Measurements from ENCODE around the gene POGK.
"Not testable (repeated sequence)": the region's sequence is repeated elsewhere in the genome, so short reads cannot be mapped to it uniquely, and the experiment has no call there.

POGK gene, protein sequence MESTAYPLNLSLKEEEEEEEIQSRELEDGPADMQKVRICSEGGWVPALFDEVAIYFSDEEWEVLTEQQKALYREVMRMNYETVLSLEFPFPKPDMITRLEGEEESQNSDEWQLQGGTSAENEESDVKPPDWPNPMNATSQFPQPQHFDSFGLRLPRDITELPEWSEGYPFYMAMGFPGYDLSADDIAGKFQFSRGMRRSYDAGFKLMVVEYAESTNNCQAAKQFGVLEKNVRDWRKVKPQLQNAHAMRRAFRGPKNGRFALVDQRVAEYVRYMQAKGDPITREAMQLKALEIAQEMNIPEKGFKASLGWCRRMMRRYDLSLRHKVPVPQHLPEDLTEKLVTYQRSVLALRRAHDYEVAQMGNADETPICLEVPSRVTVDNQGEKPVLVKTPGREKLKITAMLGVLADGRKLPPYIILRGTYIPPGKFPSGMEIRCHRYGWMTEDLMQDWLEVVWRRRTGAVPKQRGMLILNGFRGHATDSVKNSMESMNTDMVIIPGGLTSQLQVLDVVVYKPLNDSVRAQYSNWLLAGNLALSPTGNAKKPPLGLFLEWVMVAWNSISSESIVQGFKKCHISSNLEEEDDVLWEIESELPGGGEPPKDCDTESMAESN

DNA sequence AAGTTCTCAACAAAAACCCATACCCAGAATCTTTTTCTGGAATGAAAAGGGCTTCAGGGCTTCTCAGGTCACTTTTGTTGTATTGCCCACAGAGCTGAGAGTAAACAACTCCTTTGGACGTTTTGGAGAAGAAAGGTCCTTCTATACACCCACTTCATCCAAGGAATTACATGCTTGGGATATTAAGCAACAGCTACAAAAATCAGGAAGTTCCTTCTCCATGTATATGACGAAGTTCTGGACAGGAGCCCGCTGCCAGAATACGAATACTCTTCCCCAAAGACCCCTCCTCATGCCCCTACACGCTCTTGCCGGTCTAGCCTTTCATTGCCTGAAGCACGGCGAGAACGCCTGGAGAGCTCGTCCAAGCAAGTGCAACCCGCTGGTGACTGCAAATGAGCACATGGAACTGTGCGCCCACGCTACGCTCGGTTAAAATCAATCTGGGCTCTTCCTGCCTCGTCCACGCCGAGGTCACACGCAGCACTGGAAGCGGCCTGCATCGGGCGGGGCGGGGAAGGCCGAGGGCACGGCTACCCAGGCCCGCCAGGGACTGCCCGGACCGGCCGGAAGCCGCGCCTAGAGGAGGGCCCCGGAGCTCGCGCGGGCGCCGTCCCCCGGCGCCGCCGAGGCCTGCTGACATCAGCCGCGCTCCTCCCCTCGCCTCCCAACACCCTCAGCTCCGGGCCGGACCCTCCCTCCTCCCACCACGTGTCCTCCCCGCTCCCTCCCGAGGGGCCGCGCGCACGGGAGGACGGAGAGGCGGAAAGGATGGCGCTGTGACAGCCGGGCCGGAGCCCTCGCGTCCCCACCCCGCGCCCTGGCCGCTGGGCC is at the start of gene POGK:
TSS of gene POGK (plus strand) at position 710 of the 834 bp plus-strand sequence. CDS start 1,482 bp downstream, outside the sequence.
- peak; percentile 80 for DNase-seq

GRCh38 chr1:166796620-166797236 is 42.5 kb upstream of the POGK start:
- no peak for DNase-seq

- no peak for DNase-seq
Measured at GRCh38 chr1:166808952-166809351, 30.3 kb upstream of the POGK start.

- DNase-seq = no peak
Measured at GRCh38 chr1:166811691-166812090, 27.6 kb upstream of the POGK start.

DNA sequence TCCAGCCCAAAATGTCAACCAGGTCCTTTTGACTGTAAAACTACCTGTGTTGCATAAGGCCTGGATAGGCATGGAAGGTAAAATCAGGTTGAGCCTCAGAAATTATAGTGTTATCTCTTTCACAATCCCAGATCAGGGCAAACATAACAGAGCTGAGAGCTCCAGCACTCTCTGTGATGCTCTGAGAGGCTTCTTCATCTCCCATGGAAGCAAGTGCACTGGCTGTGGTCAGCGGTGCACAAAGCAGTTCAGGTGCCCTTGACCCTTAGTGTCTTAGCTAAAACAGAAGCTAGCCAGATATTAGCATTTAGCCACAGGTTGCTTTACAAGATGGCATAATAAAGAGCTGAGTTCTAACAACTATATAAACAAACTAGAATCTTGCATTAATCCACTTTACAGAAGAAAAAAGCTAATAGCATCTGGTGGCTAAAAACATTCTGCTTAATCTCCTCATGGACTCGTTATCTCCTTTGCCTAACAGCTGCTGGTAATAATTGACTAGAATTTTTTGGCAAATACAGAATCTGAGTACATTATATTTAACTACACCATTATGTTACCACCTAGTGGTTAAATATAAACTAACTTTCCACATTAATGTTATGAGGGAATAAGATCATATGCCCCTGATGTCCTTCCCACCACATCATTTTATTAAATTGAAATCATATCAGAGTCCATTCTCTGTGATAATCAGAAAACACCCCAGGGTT is 25.6 kb upstream of the POGK start:
- DNase-seq = peak; percentile 11

DNA sequence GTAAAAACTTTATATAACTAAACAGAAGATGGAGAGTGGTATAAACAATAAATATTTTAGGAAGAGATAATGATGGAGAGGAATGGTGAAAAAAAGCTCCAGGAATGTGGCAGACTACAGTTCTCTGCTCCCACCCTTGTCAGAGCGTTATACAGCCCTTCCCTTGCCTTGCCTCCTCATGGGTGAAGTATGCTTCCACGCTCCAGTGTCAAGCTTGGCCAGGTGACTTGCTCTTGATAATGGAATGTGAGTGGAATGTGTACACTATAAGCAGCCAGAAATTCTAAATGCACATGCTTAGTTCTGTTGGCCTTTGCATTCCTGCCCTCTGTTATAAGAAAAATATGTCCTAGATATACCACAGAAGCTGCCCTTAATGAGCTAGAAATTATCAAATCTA is 24.7 kb upstream of the POGK start:
- DNase-seq = no peak

GRCh38 chr1:166819974-166820373 is 19.3 kb upstream of the POGK start:
- no peak for DNase-seq

DNA sequence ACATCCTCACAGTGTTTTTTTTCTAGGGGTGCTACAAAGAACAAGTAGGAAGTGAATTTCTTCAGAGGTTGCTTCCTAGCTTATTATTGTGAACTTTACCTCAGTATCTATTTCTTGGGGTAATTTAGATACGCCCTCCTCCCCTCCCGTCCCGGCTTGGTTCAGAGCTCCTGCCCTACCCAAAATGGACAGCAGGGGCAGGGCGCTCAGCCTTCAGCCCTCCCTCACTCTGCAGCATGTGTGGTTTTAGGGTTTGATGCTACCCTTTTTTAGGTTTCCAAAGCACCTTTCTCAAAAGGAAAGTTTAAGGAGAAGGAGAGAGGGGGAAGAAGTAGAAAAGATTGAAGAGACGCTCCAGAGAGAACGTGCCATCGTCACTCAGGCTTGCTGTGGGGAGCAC is 16.9 kb upstream of the POGK start:
- no peak for DNase-seq

GRCh38 chr1:166827426-166827825 is 11.8 kb upstream of the POGK start:
- DNase-seq = no peak

DNA sequence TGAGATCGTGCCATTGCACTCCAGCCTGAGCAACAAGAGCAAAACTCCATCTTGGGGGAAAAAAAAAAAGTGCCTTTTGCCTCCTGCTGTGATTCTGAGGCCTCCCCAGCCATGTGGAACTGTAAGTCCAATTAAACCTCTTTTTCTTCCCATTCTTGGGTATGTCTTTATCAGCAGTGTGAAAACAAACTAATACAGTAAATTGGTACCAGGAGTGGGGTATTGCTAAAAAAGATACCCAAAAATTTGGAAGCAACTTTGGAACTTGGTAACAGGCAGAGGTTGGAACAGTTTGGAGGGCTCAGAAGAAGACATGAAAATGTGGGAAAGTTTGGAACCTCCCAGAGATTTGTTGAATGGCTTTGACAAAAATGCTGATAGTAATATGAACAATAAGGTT is 9.5 kb upstream of the POGK start:
- not testable (repeated sequence) for DNase-seq

DNA sequence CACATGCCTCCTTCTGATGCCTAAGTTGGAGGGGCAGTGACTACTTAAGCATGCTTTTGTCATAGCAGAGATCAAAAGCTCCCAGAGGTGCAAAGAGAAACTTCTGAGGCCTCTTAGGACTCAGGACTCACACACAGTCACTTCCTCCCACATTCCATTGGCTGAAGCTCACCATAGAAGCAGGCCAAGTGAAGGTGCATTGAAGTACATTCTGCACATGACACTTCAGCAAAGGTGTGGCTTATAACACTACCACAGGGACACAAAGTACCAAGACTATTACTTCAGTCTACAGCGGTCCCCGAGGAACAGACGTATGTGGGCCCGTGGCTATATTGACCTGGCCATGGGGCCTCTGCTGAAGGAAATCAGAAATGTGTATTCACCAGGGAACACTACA is 2.5 kb upstream of the POGK start:
- DNase-seq = no peak

GRCh38 chr1:166839600-166840308 is 479 bp downstream of the POGK start:
- peak; percentile 24 for DNase-seq

- DNase-seq = peak; percentile 80
Measured at GRCh38 chr1:166840309-166841274, 1.3 kb downstream of the POGK start.

GRCh38 chr1:166843322-166843721 is 4.0 kb downstream of the POGK start:
- no peak for DNase-seq

DNA sequence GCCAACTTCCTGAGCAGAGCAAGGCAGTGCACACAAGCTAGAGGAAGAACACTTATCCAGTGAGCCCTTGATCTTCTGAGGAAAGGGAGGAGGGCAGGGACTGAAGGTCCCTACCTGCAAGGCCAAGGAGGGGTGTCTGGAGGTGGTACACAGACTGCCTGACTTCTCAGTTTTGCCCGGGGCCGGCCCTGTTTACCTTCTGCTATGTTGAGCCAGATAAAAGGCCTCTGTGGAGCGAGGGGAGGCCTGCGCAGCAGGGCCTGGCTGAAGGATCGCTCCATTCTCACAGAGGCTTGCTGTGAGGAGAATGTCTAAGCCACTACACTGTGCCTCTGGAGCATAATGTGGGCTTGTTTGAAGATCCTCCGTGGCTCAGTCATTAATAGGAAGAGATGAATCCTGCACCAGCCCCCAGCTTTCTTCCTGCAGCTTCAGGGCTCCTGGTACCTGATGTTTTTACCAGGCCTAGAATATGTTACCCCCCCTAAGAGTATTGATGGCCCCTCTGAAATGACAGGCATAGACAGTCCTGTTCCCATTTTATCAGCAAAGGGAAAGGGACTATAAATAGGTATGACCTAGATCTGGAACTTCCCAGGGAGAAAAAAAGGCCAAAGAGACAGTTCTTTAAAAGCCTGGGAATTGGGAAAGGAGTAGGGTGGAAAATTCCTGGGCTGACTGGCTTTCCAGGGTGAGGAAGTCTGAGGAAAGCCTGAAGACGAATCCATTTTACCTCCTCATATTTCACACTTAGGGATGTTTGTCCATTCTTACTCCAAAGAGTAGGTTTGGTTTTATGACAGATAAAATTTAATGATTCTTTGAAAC is 4.7 kb downstream of the POGK start:
- DNase-seq = no peak

GRCh38 chr1:166844791-166845190 is 5.5 kb downstream of the POGK start:
- DNase-seq = no peak

DNA sequence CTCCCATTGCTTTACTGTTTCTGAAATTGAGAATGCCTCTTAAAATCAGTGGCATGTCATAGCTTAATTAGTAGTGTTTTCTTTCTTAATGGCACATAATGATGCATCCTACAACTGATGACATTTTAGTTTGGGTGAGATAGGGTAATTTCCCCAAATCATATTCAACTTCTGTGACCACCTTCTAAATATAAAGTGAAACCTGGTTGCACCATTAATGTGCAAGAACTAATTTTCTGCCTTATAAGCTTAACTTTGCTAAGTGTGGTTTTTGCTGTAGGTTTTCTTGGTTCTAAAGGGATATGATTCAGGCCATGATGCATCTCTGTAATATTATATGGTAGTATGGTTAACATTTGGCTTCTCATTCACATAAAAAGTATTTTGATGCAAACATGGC is 8.9 kb downstream of the POGK start:
- DNase-seq = no peak

DNA sequence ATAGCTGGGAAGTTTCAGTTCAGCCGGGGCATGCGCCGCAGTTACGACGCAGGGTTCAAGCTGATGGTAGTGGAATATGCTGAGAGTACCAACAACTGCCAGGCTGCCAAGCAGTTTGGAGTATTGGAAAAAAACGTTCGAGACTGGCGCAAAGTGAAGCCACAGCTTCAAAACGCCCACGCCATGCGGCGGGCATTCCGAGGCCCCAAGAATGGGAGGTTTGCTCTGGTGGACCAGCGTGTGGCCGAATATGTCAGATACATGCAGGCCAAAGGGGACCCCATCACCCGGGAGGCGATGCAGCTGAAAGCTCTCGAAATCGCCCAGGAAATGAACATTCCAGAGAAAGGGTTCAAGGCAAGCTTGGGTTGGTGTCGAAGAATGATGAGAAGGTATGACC is 9.9 kb downstream of the POGK start:
- DNase-seq = no peak

DNA sequence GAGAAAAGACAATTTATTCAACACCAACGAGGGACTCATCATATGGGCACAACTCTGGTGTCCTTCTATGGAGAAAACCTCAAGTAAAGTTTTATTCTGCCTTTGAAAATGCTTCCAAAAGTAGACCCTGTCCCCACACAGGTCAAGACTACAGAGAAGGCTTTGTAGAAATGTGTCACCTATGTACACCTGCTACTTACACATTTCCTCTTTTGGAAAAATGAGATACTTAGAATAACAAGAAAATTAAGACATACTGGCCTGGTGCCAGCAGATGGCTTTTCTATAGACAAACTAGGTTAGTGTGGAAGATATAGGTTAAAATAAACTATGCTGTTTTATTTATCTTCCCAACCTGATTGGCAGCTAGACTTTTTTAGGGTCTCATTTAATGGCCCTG is 13.6 kb downstream of the POGK start:
- DNase-seq = no peak

DNA sequence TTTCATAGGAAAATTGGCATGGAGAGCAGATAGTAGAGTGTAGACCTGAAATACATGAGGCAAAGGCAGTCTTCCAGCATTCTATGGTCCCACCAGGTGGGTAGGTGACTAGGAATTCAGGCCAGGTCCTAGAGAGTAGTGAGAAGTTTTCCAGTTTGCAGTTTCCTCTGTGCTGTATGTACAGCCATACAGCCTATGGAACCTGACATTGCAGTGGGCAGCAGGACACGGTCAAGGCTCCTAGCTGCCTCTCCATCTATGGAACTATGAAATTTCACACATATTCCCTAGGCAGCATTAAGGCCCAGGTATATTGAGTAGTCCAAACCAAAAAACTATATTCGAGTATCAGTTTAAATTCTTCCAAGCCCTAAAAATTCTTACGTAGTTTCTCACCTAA is 16.3 kb downstream of the POGK start:
- DNase-seq = no peak

Measured in hematopoietic multipotent progenitor cell treated with erythropoietin and hydrocortisone succinate and interleukin-3 and kit ligand, for 8 days (in vitro differentiated cells).